Mucosa of descending colon (tissue), 3 donors: ENCODE data around the gene TCOF1. TPM values are rescaled to one million over a fixed set of nuclear protein-coding genes. Genes with fewer than 3 reads are reported as not detected.

Source experiments
- ATAC-seq: fragments of 200-7000 bp; cut with Tn5 transposase; one replicate; pipeline ENCODE4 v1.9.1; 2020; ENCODE audit warnings: mild to moderate bottlenecking, moderate library complexity
- DNase-seq, 3 donors: peaks; one replicate each; pipeline ENCODE4 v3.0.0-alpha.2; 2020
- H3K36me3 ChIP-seq: fragments of 200-600 bp; one replicate; pipeline ENCODE4 v1.8.0; 2021; ENCODE audit warnings: low read depth, mild to moderate bottlenecking
- H3K4me1 ChIP-seq: fragments of 200-600 bp; one replicate; pipeline ENCODE4 v1.8.0; 2021; ENCODE audit warnings: low read depth, mild to moderate bottlenecking
- H3K4me3 ChIP-seq: fragments of 200-600 bp; one replicate; pipeline ENCODE4 v1.8.0; 2021; ENCODE audit warnings: mild to moderate bottlenecking
- H3K9me3 ChIP-seq: fragments of 200-600 bp; one replicate; pipeline ENCODE4 v1.8.0; 2021; ENCODE audit warnings: mild to moderate bottlenecking
- CTCF ChIP-seq: fragments of 200-600 bp; IDR thresholded peaks from one replicate; pipeline ENCODE4 v1.8.0; 2022; ENCODE audit warnings: antibody characterized with exemption, mild to moderate bottlenecking
- intact Hi-C, 2 donors: fragments of 100-400 bp; cut with DNase I in 1 of 2; cut with micrococcal nuclease in 1 of 2; formaldehyde crosslinking; loops; one replicate each; pipeline versions ENCODE4 v1.11.0 to v1.11.1; 2022; cut with DNase I, micrococcal nuclease
- total RNA-seq, 3 donors: library from RNA; stranded (reverse); fragmentation: NEBNext Ultra II Directional in 2 of 3; extraction: Animal tissue kit (Norgen Biotek cat#: 25700) in 2 of 3; gene quantifications; one replicate each; pipeline versions ENCODE4 v1.2.1 to v1.2.4, GENCODE V29; 2021 to 2023
- donor health status: DM: no; HTN: no; CAD: no; lungs with moderate emphysema.
- donor health status: DM: no; HTN: no; CAD: no.
- donor health status: DM: no; HTN: yes; CAD: no.

TCOF1 gene
- total RNA-seq, 3 donors from 2014 or later = 17.3 to 36.2 (median 26.0) TPM

GRCh38 chr5:150402901-150403342 lies 45.4 kb downstream of the TCOF1 start:
- H3K9me3 ChIP-seq = no peaks in the 10 kb centered on the region
- H3K4me1 ChIP-seq = no peaks in the 10 kb centered on the region
- H3K4me3 ChIP-seq = no peak overlapping the region
- H3K36me3 ChIP-seq = no peaks in the 10 kb centered on the region
- ATAC-seq = no peak
- DNase-seq = no peak
- intact Hi-C loops = no loop called here
- no peak for TF ChIP-seq CTCF

GRCh38 chr5:150404121-150404520 lies 46.6 kb downstream of the TCOF1 start:
- intact Hi-C loops = no loop called here
- Histone ChIP-seq H3K4me1 (no peaks in the 10 kb centered on the region), H3K4me3 (no peak overlapping the region), H3K36me3 (no peaks in the 10 kb centered on the region), H3K9me3 (no peaks in the 10 kb centered on the region)
- no peak for ATAC-seq
- no peak for DNase-seq
- no peak for TF ChIP-seq CTCF

GRCh38 chr5:150404535-150404934 lies 47.0 kb downstream of the TCOF1 start:
- no peak for TF ChIP-seq CTCF
- ATAC-seq (no peak), DNase-seq (no peak)
- Histone ChIP-seq H3K36me3 (no peaks in the 10 kb centered on the region), H3K4me1 (no peaks in the 10 kb centered on the region), H3K4me3 (no peak overlapping the region), H3K9me3 (no peaks in the 10 kb centered on the region)
- intact Hi-C loops = no loop called here

- intact Hi-C loops = no loop called here
- peaks cover 4% of the 10 kb centered on the region for H3K4me1 ChIP-seq
- ATAC-seq = no peak
- no peak overlapping the region for H3K4me3 ChIP-seq
- peak in 1 of 3 donors; percentile 5 for DNase-seq
- TF ChIP-seq CTCF = no peak
- no peaks in the 10 kb centered on the region for H3K36me3 ChIP-seq
- H3K9me3 ChIP-seq = no peaks in the 10 kb centered on the region
Observed at GRCh38 chr5:150404941-150405816, 47.7 kb downstream of the TCOF1 start.

GRCh38 chr5:150406103-150406722 lies 48.7 kb downstream of the TCOF1 start:
- no peaks in the 10 kb centered on the region for H3K36me3 ChIP-seq

More at GRCh38 chr5:150406103-150406722, 48.7 kb downstream of the TCOF1 start:
- ATAC-seq (no peak), DNase-seq (peak in 1 of 3 donors; percentile 26)
- Histone ChIP-seq H3K4me1 (peaks cover 6% of the 10 kb centered on the region), H3K9me3 (no peaks in the 10 kb centered on the region), H3K4me3 (no peak overlapping the region)
- intact Hi-C loops = no loop called here
- TF ChIP-seq CTCF = no peak
